SK-N-SH (cell line): ENCODE data around the gene GRM7. TPM values are rescaled to one million over a fixed set of nuclear protein-coding genes. Genes with fewer than 3 reads are reported as not detected.

Experiments
- CTCF ChIA-PET: fragments of 300-600, 350-600 bp; formaldehyde crosslinking; extraction: SDS; loops from one replicate; lab custom pipeline; 2021; lab: Yijun Ruan, JAX
- POLR2A ChIA-PET: fragments of 350-600 bp; sonication (Branson Sonifier 250); formaldehyde crosslinking; extraction: SDS; loops from one replicate; lab custom pipeline; 2020; ENCODE audit warnings: antibody characterized with exemption, inconsistent platforms; lab: Yijun Ruan, JAX
- DNase-seq: peaks from one replicate; pipeline ENCODE4 v3.0.0; 2012
- H2AFZ ChIP-seq: fragments of 200-600 bp; sonication (generic); 2 replicates; pipeline ENCODE4 v1.8.1; 2016; ENCODE audit warnings: antibody characterized with exemption, mild to moderate bottlenecking, low read depth
- H3F3A ChIP-seq: fragments of 200-600 bp; sonication (generic); replicated peaks from 2 replicates; pipeline ENCODE3; 2016; ENCODE audit warnings: antibody characterized with exemption, mild to moderate bottlenecking; ENCODE audit not compliant: insufficient read depth
- H3K27ac ChIP-seq, 2 experiments: fragments of 200-500 bp in 1 of 2; fragments of 200-600 bp in 1 of 2; sonication (Bioruptor generic) in 1 of 2; sonication (generic), shearing (Covaris generic) in 1 of 2; 2 replicates each; pipeline versions ENCODE4 v1.5.1 to v1.6.1; 2014 to 2016; ENCODE audit warnings: low read depth in 2 of 2, inconsistent platforms in 1 of 2, low read length in 1 of 2, mild to moderate bottlenecking in 1 of 2, mixed read lengths in 1 of 2
- H3K27me3 ChIP-seq: fragments of 200-600 bp; sonication (generic), shearing (Covaris generic); 2 replicates; pipeline ENCODE4 v1.6.1; 2016; ENCODE audit warnings: mixed run types; ENCODE audit not compliant: insufficient read depth
- H3K36me3 ChIP-seq, 2 experiments: fragments of 200-500 bp in 1 of 2; fragments of 200-600 bp in 1 of 2; sonication (Bioruptor generic) in 1 of 2; sonication (generic) in 1 of 2; replicated peaks in 1 of 2; 2 replicates each; pipeline versions ENCODE3 to v1.5.1; 2014 to 2016; ENCODE audit warnings: low read length in 1 of 2, mild to moderate bottlenecking in 1 of 2; ENCODE audit not compliant: insufficient read depth in 2 of 2, control insufficient read depth in 1 of 2
- H3K4me1 ChIP-seq, 2 experiments: fragments of 200-500 bp in 1 of 2; fragments of 200-600 bp in 1 of 2; sonication (Bioruptor generic) in 1 of 2; sonication (generic), shearing (Covaris generic) in 1 of 2; 2 replicates each; pipeline versions ENCODE4 v1.5.1 to v1.6.1; 2014 to 2016; ENCODE audit warnings: low read depth in 1 of 2, low read length in 1 of 2, mixed run types in 1 of 2; ENCODE audit not compliant: insufficient read depth in 2 of 2, control insufficient read depth in 1 of 2
- H3K4me2 ChIP-seq: fragments of 200-600 bp; sonication (generic), shearing (Covaris generic); 2 replicates; pipeline ENCODE4 v1.6.1; 2017; ENCODE audit warnings: mixed run types
- H3K4me3 ChIP-seq, 2 experiments: fragments of 200-500 bp in 1 of 2; fragments of 200-600 bp in 1 of 2; sonication (Bioruptor generic) in 1 of 2; sonication (generic), shearing (Covaris generic) in 1 of 2; 2 replicates each; pipeline versions ENCODE4 v1.5.1 to v1.8.1; 2014 to 2016; ENCODE audit warnings: low read depth in 2 of 2, inconsistent platforms in 1 of 2, low read length in 1 of 2, mild to moderate bottlenecking in 1 of 2, mixed read lengths in 1 of 2, moderate library complexity in 1 of 2
- H3K79me2 ChIP-seq: fragments of 200-600 bp; sonication (generic); 2 replicates; pipeline ENCODE4 v1.8.1; 2017; ENCODE audit warnings: mild to moderate bottlenecking; ENCODE audit not compliant: insufficient read depth
- H3K9ac ChIP-seq: fragments of 200-600 bp; sonication (generic); 2 replicates; pipeline ENCODE4 v1.6.1; 2017; ENCODE audit warnings: mixed run types
- H3K9me2 ChIP-seq: fragments of 200-600 bp; sonication (generic); 2 replicates; pipeline ENCODE4 v1.6.1; 2017; ENCODE audit warnings: mixed run types
- H3K9me3 ChIP-seq: fragments of 200-600 bp; sonication (generic); 2 replicates; pipeline ENCODE4 v1.6.1; 2017; ENCODE audit warnings: mixed run types, mild to moderate bottlenecking, moderate library complexity
- H4K20me1 ChIP-seq: fragments of 200-600 bp; sonication (generic); 2 replicates; pipeline ENCODE4 v1.6.1; 2017; ENCODE audit warnings: mild to moderate bottlenecking, mixed run types; ENCODE audit not compliant: insufficient read depth
- CHD2 ChIP-seq: fragments of 150-350 bp; IDR thresholded peaks from 2 replicates; pipeline ENCODE4 v1.6.1; 2018; ENCODE audit warnings: low read length; ENCODE audit not compliant: partially characterized antibody
- ELF1 ChIP-seq: IDR thresholded peaks from 2 replicates; pipeline ENCODE4 v1.4.0; 2012
- EP300 ChIP-seq, 2 experiments: IDR thresholded peaks; 2 replicates each; pipeline versions ENCODE4 v1.4.0 to v1.6.1; 2012; ENCODE audit warnings: borderline replicate concordance in 1 of 2, low read depth in 1 of 2, low read length in 1 of 2
- EZH2phosphoT487 ChIP-seq: fragments of 200-600 bp; sonication (generic); IDR thresholded peaks from 2 replicates; pipeline ENCODE4 v1.6.1; 2017; ENCODE audit warnings: low read depth, mixed run types, mild to moderate bottlenecking, antibody characterized with exemption, moderate library complexity, borderline replicate concordance
- FOSL2 ChIP-seq: IDR thresholded peaks from 2 replicates; pipeline ENCODE4 v1.4.0; 2012; ENCODE audit warnings: low read depth, mild to moderate bottlenecking, moderate library complexity, borderline replicate concordance
- FOXJ3 ChIP-seq: sonication (generic); formaldehyde crosslinking; IDR thresholded peaks from 2 replicates; pipeline ENCODE4 v1.5.1; 2020; ENCODE audit warnings: mild to moderate bottlenecking, missing genetic modification reagents
- GATA2 ChIP-seq: sonication (generic); formaldehyde crosslinking; IDR thresholded peaks from 2 replicates; pipeline ENCODE4 v1.5.0; 2020; ENCODE audit warnings: mild to moderate bottlenecking, missing genetic modification reagents
- IRF3 ChIP-seq: fragments of 150-350 bp; IDR thresholded peaks from 2 replicates; pipeline ENCODE4 v1.6.1; 2016; ENCODE audit warnings: mild to moderate bottlenecking, low read depth, low read length
- JUND ChIP-seq: IDR thresholded peaks from 2 replicates; pipeline ENCODE4 v1.4.0; 2012
- MXI1 ChIP-seq: IDR thresholded peaks from 2 replicates; pipeline ENCODE4 v1.6.1; 2012; ENCODE audit warnings: mild to moderate bottlenecking, low read depth, low read length, improper control_type of control experiment
- NFIC ChIP-seq: IDR thresholded peaks from 2 replicates; pipeline ENCODE4 v1.4.0; 2012; ENCODE audit warnings: borderline replicate concordance
- NRF1 ChIP-seq: IDR thresholded peaks from 2 replicates; pipeline ENCODE4 v1.6.1; 2012; ENCODE audit warnings: low read depth, mild to moderate bottlenecking, low read length
- RAD21 ChIP-seq: IDR thresholded peaks from 2 replicates; pipeline ENCODE4 v1.6.1; 2012; ENCODE audit warnings: mild to moderate bottlenecking, low read length
- RCOR1 ChIP-seq: fragments of 150-350 bp; IDR thresholded peaks from 2 replicates; pipeline ENCODE4 v1.6.1; 2017; ENCODE audit warnings: antibody characterized with exemption, low read length
- RFX5 ChIP-seq: IDR thresholded peaks from 2 replicates; pipeline ENCODE4 v1.6.1; 2012; ENCODE audit warnings: mild to moderate bottlenecking, improper control_type of control experiment, low read length
- RXRA ChIP-seq: IDR thresholded peaks from 2 replicates; pipeline ENCODE4 v1.4.0; 2012; ENCODE audit warnings: low read depth, mild to moderate bottlenecking, borderline replicate concordance
- SIN3A ChIP-seq: IDR thresholded peaks from 2 replicates; pipeline ENCODE4 v1.6.1; 2012; ENCODE audit warnings: low read depth, mild to moderate bottlenecking, low read length, moderate library complexity, borderline replicate concordance
- SMC3 ChIP-seq: IDR thresholded peaks from 2 replicates; pipeline ENCODE4 v1.6.1; 2012; ENCODE audit warnings: low read depth, low read length, improper control_type of control experiment
- TAF1 ChIP-seq: IDR thresholded peaks from 2 replicates; pipeline ENCODE4 v1.6.1; 2012; ENCODE audit warnings: low read depth, mild to moderate bottlenecking, low read length, moderate library complexity, borderline replicate concordance
- TCF12 ChIP-seq: IDR thresholded peaks from 2 replicates; pipeline ENCODE4 v1.4.0; 2012
- TEAD4 ChIP-seq: IDR thresholded peaks from 2 replicates; pipeline ENCODE4 v1.4.0; 2012; ENCODE audit warnings: mild to moderate bottlenecking, borderline replicate concordance; ENCODE audit not compliant: insufficient read depth
- WGBS: methylation state at CpG from one replicate; pipeline ENCODE4 v1.1.6; 2017; ENCODE audit warnings: low lambda C conversion rate; 5-methylcytosine and 5-hydroxymethylcytosine counted together
- polyA plus RNA-seq, 3 experiments: library from polyadenylated mRNA; depleted of rRNA; stranded (reverse); fragments of >200 nt; gene quantifications; 2 replicates each; pipeline ENCODE4 v1.2.3, GENCODE V29; 2012
- TF ChIP-seq, protein P1 (sequence below): IDR thresholded peaks from 2 replicates; pipeline ENCODE4 v1.4.0; 2012; ENCODE audit warnings: low read depth, borderline replicate concordance

GRM7 gene
- polyA plus RNA-seq, 1 of the 3 experiments (the other 2 are of a cell fraction) = 0.03 TPM

DNA sequence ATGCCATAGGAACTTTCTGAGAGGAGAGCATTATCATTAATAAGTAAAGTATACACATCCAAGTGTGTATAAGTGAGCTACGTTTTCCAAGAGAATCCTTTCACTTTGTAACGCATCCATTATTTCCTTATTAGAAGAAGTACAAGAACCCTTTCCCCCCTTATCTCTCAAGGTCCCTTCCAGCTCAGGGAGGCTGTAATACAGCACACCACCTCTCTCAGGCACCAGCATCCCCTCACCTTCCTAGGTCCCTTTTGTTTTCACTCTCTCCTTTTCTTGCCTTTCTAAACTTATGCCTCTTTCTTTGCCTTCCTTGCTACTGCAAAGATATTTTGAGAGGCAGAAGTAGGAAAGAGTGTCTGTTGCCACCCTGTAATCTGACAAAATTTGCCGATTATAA is 446.0 kb downstream of the GRM7 start:
- no peak overlapping the region for H3K4me2 ChIP-seq
- CTCF ChIA-PET = no interaction called here
- POLR2A ChIA-PET = no interaction called here

DNA sequence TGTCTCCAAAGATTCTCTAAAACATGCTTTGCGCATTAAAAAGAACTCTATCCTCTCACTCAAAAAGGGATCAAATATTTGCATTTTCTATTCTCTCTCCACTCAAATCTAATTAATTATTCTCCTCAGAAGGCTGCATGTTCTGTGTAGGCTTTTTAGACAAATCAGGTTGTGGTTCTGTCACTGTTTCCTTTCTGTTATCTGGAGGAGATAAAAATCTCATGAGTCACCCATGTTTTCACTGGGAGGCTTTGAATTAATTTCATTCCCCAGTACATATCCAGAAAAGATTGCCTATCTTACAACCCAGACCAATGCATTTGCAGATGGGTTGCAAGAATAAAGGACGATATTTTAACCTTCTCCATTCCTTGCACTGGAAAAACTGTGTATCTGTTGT is 446.5 kb downstream of the GRM7 start:
- Histone ChIP-seq H3K9me3 (0 out of 2 replicates have a peak, but pooled peaks cover 5% of the 10 kb centered on the region), H3K4me3 (no peak overlapping the region), H3K4me2 (no peak overlapping the region), H3K4me1 (peaks cover 0 to 12% of the 10 kb centered on the region in 2 experiments; a peak in 3 of 4 replicates), H4K20me1 (no peaks in the 10 kb centered on the region), H3K27ac (peak overlapping the region in 1 of 2 experiments; percentile 86; a peak in 2 of 4 replicates), H3K36me3 (no peaks in the 10 kb centered on the region), H3K9ac (no peak overlapping the region), H3F3A (no peaks in the 10 kb centered on the region), H3K9me2 (no peaks in the 10 kb centered on the region), H3K79me2 (no peaks in the 10 kb centered on the region), H2AFZ (no peak overlapping the region), H3K27me3 (no peaks in the 10 kb centered on the region)
- CTCF ChIA-PET = no interaction called here
- peak; percentile 43 for DNase-seq
- POLR2A ChIA-PET = no interaction called here
- WGBS = 32% methylated on average over 2 of the region's 2 CpGs
- TF ChIP-seq RFX5 = no peak
- no peak for TF ChIP-seq ELF1
- no peak for TF ChIP-seq IRF3
- TF ChIP-seq FOXJ3 (CRISPR knock-in tag) = peak; percentile 90
- no peak for TF ChIP-seq TAF1
- TF ChIP-seq TCF12 = peak; percentile 56
- peak; percentile 17; the same call in 1 of the 2 replicates for TF ChIP-seq JUND
- TF ChIP-seq RXRA = no peak
- TF ChIP-seq SIN3A = no peak
- TF ChIP-seq FOSL2 = no peak
- no peak for TF ChIP-seq MXI1
- TF ChIP-seq EP300 (IDR thresholded peaks at IDR 0.05; ENCODE audit: borderline replicate concordance in 1 of 2, low read depth in 1 of 2, low read length in 1 of 2) = peak in 1 of 2 experiments; percentile 94; a peak in 2 of 4 replicates
- peak; percentile 67 for TF ChIP-seq CHD2
- no peak for TF ChIP-seq NFIC
- TF ChIP-seq RAD21 = peak; percentile 40; the same call in 1 of the 2 replicates
- peak; percentile 90 for TF ChIP-seq GATA2 (CRISPR knock-in tag)
- TF ChIP-seq SMC3 = no peak
- TF ChIP-seq RCOR1 = peak; percentile 94
- TF ChIP-seq, protein P1, sequence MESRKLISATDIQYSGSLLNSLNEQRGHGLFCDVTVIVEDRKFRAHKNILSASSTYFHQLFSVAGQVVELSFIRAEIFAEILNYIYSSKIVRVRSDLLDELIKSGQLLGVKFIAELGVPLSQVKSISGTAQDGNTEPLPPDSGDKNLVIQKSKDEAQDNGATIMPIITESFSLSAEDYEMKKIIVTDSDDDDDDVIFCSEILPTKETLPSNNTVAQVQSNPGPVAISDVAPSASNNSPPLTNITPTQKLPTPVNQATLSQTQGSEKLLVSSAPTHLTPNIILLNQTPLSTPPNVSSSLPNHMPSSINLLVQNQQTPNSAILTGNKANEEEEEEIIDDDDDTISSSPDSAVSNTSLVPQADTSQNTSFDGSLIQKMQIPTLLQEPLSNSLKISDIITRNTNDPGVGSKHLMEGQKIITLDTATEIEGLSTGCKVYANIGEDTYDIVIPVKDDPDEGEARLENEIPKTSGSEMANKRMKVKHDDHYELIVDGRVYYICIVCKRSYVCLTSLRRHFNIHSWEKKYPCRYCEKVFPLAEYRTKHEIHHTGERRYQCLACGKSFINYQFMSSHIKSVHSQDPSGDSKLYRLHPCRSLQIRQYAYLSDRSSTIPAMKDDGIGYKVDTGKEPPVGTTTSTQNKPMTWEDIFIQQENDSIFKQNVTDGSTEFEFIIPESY = no peak
- no peak for TF ChIP-seq TEAD4
- TF ChIP-seq EZH2phosphoT487 = no peak
- TF ChIP-seq NRF1 = no peak

More for the DNA sequence above, 446.0 kb downstream of the GRM7 start:
- Histone ChIP-seq H3K9me3 (0 out of 2 replicates have a peak, but pooled peaks cover 5% of the 10 kb centered on the region), H3K79me2 (no peaks in the 10 kb centered on the region), H3K9me2 (no peaks in the 10 kb centered on the region), H3K27ac (peak overlapping the region in 1 of 2 experiments; percentile 67; a peak in 1 of 4 replicates), H4K20me1 (no peaks in the 10 kb centered on the region), H3K9ac (no peak overlapping the region), H3K36me3 (no peaks in the 10 kb centered on the region), H3K4me1 (peaks cover 0 to 12% of the 10 kb centered on the region in 2 experiments; a peak in 3 of 4 replicates), H3K27me3 (no peaks in the 10 kb centered on the region), H3F3A (no peaks in the 10 kb centered on the region), H3K4me3 (no peak overlapping the region), H2AFZ (no peak overlapping the region)
- TF ChIP-seq SMC3 (no peak), RCOR1 (no peak), GATA2 (CRISPR knock-in tag) (no peak), FOSL2 (no peak)
- no peak for DNase-seq
- 31% methylated on average over 3 of the region's 3 CpGs for WGBS
